D721Med (cell line): ENCODE measurements around the gene GOT2.

Source experiments
- DNase-seq: peaks from one replicate; pipeline ENCODE4 v3.0.0; 2011; ENCODE audit warnings: low spot score; ENCODE audit not compliant: insufficient read length
- FAIRE-seq: peaks from 2 replicates; lab custom pipeline; 2011; peaks lifted over from hg19 to GRCh38; lab: Jason Lieb, UNC
- TF ChIP-seq, protein P1 (sequence below): IDR thresholded peaks from 2 replicates; pipeline ENCODE4 v1.5.1; 2012; ENCODE audit warnings: mild to moderate bottlenecking, control low read depth; ENCODE audit not compliant: insufficient read depth; ENCODE audit errors: missing control alignments

The GOT2 gene

DNA sequence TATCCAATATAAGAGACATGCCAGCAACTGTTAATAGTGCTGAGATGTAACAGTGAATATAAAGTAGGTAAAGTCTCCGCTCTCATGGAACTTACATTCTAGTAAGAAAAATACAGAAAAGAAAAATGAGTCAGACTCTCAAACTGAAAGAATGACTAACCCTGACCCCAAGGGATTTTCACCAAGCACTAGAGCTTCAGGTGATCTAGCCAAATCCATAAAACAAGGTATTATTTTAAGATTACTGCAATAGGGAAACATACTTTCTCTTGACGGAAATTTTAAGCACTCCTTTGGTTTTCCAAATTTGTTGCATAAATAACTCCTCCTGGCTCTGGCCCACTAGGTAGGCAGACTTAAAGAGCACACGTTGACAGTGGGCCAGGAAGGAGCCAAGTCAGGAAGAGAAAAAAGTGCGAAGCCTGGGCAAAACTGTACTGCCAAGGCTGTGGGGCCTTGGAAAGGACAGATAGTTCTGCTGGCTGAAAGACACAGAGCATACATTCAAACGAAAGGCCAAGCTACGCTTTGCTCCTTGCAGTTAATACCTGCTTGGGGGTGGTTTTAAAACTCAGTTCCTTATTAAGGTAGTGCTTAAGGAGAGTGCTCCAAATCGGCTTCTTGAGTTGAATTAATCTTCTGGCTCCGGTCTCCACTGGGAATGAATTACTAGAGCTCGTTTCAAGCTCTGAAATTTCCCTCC lies 1.4 kb downstream of the GOT2 start:
- no peak for FAIRE-seq
- no peak for DNase-seq
- TF ChIP-seq, protein P1, sequence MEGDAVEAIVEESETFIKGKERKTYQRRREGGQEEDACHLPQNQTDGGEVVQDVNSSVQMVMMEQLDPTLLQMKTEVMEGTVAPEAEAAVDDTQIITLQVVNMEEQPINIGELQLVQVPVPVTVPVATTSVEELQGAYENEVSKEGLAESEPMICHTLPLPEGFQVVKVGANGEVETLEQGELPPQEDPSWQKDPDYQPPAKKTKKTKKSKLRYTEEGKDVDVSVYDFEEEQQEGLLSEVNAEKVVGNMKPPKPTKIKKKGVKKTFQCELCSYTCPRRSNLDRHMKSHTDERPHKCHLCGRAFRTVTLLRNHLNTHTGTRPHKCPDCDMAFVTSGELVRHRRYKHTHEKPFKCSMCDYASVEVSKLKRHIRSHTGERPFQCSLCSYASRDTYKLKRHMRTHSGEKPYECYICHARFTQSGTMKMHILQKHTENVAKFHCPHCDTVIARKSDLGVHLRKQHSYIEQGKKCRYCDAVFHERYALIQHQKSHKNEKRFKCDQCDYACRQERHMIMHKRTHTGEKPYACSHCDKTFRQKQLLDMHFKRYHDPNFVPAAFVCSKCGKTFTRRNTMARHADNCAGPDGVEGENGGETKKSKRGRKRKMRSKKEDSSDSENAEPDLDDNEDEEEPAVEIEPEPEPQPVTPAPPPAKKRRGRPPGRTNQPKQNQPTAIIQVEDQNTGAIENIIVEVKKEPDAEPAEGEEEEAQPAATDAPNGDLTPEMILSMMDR: no peak

DNA sequence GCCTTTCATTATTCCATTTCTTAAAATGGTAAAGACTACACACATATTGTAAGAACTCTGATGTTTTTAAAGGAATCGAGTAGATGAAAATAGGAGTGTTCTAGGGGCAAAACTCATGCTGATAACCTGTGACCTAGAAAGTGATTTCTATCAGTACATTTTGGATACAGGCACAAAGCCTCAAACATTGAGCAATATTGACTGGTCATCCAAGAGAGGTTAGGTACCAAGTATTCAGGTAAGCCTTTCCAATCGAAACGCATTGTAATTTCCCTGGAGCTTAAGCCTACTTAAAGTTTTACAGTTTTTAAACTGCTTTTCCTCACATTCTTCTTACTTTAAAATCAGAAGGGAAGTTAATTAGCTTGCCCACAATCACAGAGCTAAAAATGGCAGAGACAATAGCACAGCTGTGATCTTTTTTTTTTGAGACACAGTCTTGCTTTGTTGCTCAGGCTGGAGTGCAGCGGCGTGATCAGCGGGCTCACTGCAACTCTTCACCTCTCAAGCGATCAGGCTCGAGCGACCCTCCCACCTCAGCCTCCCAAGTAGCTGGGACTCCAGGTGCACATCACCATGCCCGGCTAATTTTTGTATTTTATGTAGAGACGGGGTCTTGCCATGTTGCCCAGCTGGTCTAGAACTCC lies 3.3 kb downstream of the GOT2 start:
- DNase-seq: no peak
- no peak for FAIRE-seq
- TF ChIP-seq, protein P1: no peak

DNA sequence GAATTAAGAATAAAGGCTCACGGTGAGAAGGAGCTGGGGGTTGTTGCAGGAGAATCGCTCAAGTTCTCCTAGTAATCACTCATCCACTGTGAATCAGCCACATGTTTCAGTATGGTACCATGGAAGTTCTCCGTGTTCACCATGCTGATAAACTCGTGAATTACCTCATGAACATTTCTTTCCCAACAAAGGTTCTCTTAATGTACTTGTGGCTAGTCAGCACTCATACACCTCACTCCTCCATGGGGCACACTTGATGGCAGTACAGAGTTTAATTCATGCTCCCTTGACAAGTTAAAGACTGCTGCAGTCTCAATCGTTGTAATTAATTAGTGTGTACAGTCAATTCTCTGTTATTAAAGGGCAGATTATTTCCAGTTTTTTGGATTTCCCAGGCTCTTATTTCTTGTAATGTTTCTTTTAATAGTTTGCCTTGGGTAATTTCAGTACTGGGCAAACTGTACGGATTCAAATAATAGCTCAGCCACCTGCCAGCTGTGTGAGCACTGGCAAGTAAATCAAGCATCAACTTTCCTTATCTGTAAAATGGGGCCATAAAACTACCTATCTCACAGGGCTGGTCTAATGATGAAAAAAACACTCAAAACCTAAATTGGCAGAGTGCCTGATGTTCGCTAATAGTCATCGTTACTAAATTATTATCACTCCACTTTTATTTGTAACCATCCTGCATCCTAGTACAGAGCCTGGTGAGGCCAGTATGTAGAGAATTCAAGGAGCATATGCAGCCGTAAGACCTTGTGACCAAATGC lies 6.1 kb downstream of the GOT2 start:
- TF ChIP-seq, protein P1: no peak
- DNase-seq (no peak), FAIRE-seq (no peak)

DNA sequence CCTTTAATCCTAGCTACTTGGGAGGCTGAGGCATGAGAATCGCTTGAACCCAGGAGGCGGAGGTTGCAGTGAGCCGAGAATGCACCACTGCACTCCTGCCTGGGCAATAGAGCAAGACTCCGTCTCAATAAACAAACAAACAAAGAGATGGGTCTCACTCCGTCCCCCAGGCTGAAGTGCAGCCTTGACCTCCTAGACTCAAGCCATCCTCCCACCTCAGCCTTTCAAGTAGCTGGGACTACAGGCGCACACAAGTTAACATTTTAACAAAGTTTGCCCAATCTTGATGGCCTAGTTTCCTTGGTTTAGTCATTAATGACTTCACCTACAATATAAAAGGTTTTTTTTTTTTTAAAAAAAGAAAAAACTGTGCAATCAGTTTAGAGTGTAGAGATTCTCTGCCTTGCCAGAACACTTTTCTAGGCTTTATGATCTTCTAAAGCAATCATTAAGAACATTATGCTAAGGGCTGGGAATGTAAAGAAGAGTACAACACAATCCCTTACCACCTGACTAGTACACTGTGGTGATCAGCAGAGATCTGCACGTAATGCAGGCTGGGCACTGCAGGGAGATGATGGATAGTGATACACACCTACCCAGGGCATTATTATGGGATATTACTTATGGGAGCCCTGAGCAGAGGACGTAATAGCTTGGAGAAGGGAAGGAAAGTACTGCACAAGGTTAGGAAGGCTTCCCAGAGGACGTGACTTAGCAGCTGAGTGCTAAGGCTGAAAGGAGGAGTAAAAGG lies 6.9 kb downstream of the GOT2 start:
- TF ChIP-seq, protein P1: no peak
- DNase-seq: no peak
- FAIRE-seq: no peak

DNA sequence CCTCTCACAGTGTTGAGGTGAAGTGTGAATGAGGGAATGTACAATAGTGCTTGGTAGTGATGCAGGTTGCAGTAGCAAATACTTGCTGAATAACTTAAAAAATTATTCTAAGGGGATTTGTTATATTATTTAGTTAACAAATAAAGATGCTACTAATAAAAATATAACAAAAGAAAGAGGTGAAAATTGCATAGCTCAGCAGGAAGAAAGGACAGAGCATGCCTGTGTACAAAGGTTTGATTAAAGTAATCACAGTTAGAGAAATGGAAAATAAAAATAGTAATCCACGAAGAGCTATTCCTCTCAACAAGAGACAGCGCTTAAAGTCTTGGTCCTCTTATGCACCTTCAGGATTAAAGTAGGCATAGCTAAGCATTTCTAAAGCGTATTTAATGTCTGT lies 11.0 kb downstream of the GOT2 start:
- no peak for DNase-seq
- FAIRE-seq: no peak
- TF ChIP-seq, protein P1: no peak

DNA sequence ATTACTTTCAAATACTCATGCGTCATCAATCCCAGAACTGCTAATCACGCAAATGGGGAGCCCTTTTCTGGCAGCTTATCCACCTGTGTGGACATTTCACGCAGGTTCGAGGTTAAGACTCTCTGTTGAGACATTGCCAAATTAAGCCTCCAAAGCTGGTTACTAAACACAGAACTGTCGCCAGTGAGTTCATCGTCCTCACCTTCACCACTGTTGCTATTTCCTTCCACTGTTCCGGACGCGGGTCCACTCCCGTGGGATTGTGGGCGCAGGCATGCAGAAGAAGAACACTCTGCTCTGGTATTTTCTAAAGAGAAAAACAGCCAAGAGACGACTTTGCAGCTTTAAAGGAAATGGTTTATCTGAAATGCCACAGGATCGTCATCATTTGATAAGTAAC lies 16.1 kb downstream of the GOT2 start:
- TF ChIP-seq, protein P1: no peak
- no peak for DNase-seq
- no peak for FAIRE-seq
